Measurements from ENCODE around the gene DGKG.

Gene DGKG

DNA sequence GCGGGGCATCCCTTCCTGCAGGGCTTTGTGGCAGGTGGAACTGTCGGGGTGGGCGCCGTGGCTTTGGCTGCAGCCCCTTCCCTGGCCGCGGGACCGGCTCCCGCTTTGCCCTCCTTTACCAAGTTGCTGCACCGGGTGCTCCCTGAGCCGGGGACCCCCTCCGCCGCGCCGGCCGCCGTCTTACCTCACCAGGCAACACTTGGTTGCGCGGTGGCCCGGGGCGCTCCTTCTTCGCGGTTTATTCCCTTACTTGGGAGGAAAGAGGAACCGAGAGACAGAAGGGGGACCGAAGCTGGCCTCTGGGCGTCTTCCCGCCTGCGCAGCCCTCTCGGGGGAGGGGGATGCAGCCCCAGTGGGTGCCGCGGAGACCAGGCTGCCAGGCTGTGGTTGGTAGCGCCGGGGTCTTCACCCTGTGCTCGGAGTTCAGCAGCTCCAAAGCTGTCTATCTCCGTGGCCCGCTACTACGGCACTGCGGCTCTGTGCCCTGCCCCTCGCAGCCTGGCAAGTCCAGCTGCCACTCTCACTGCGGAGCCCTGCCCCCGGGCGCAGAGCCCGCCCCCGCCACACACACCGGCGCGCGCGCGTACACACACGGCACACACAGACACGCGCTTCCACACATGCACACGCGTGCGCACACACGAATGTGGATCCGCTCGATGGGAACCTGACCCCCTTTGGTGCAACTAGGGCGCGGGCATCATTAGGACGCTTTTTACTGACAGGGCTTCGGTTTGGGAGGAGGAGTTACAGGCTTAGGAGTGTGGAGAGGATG, at the start of gene DGKG:
Gene DGKG, minus strand, starts transcription at position 473 of the 775 bp plus-strand sequence. CDS start 41,775 bp downstream, outside the sequence.
- peak; percentile 24 for DNase-seq

DNA sequence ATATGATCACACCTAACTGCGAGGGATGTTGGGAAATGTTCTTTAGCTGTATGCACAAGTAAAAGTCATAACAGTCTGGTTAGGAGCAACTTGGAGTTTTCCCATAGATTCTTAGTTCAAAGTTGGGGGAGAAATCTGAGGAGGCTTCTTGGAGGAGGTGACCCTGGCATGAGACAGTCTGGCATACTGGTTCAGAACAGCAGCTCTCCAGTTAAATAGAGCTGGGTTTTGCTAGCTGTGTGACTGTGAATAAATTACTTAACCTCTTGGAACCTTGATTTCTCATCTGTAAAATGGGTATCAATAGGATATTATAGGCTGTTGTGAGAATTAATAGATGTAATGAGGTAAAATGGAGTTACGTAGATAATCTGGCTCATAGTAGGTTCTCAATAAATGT, 49.1 kb upstream of the DGKG start:
- no peak for DNase-seq

DNA sequence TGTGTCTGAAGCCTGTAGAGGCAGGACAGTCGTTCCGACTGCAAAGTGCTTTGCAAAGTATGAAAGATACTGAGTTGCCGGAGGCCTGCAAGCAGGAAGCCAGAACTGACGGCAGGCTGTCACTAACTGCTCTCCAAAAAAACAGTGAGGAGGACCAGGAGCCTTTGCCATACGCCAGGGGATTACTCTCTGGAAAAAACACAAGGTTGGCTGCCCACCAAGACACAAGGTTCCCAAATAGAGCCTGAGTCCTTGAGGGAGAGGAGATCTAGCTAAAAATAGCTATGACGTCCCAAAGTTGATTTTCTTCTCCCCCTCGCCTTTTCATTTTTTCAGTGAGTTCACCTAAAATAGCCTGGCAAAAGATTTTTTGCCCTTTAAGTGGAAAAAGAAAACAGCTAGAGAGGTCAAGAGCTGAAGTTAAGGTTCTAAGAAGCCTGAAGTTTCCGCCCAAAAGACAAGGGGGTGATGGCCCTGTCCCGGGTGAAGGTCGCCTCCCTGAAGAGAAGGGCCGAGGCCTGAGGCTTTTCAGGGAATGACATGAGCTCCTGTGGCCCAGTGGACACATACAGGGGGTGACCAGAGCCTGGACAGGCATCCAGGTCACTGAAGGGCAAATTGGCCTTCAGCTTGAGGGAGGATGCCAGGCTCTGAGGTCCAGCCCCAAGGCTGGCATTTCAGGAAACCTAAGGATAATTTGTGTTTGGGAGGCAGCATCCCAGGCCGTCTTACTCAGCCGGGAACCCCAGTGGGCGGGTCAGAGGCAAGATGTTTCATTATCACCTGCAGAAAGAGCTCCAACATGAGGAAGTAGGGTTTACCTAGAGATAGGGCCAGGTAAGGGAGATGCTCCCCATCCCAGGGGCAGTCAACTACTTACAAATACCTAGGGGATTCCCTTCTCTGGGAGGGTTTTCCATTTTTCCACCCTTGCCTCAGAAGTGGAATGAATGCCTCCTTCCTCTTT, 44.9 kb upstream of the DGKG start:
- DNase-seq, result no peak

DNA sequence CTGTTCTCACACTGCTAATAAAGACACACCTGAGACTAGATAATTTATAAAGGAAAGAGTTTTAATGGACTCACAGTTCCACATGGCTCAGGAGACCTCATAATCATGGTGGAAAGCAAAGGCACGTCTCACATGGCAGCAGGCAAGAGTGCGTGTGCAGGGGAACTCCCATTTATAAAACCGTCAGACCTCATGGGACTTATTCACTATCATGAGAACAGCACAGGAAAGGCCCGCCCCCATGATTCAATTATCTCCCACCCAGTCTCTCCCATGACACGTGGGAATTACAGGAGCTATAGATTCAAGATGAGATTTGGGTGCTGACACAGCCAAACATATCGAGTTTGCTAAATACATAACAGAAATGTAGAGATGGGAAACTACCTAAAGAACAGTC, 39.5 kb upstream of the DGKG start:
- DNase-seq, result no peak

DNA sequence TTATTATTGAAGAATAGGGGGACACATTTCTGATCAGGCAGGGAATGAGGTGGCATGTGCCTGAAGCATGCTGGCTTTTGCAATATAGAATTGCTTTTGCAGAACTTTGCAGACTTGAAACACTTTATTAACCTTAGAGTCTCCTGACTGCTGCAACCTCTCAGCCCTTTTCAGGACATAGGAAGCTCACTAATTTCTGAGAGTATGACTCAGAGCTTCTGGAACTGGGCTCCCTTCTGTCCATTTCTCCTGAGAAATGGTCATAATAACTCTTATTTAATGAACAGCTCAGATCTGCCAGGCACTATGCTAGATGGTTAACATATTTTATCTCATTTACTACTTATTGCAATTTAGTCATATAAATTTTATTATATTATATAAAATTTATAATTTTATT, 38.6 kb upstream of the DGKG start:
- DNase-seq, result no peak

DNA sequence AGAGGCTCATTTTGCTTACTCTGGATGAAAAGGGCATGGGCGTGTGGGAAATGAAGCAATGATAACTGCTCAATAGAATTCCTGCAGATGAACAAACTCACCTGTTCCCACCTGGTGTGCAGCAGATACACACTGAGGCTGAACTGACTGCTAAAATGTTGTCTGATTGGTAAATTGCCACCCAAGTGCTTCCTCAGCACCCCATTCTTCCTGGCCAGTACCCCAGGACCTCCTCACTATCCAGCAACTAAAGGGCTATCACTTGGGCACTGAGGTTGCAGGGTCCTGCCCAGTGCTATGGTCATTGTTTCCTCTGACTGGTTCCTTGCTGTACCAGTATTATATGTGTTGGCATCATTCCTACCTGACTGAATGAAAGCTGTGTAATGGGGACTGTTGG, 38.0 kb upstream of the DGKG start:
- no peak for DNase-seq

DNA sequence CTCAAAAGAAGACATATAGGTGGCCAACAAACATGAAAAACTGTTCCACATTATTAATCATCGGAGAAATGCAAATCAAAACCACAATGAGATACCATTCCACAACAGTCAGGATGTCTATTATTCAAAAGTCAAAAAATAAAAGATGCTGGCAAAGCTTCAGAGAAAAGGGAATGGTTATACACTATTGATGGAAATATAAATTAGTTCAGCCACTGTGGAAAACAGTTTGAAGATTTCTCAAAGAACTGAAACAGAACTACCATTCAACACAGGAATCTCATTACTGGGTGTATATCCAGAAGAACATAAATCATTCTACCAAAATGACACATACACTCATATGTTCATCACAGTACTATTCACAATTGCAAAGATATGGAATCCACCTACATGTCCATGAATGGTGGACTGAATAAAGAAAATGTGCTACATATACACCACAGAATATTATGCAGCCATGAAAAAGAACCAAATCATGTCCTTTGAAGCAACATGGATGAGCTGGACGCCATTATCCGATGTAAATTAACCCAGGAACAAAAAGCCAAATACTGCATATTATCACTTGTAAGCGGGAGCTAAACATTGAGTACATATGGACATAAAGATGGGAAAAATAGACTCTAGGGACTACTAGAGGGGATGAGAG, 32.7 kb upstream of the DGKG start:
- no peak for DNase-seq

DNA sequence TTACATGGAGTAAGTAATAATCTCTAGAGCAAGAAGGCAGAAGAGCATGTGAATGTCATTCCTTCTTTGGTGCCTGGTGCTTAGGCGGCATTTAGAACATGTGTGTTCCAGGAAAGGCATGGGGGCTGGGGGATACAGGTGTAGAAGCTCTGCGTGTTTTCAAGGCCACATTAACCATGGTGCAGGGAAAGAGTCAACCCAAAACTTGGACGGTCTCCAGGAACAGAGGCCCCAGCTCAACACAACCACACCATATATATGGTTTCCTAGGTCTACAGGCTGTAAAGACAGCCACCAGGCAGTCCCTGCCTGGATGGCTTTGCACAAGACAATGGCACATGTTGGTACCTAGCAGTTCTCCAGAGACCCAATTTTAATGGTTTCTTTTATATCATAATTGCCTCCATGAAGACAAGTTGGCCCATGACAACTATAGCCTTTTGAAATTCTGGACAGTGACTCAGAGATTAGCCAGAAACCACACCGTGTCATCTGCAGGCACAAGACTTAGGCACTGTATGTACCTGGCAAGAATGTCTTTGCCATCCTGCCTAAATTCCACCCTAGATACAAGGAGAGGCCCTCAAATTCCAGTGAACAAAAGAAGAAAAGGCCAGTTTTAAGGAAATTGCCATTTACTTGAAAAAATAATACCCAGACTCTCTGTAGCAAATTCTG, 25.0 kb upstream of the DGKG start:
- no peak for DNase-seq

DNA sequence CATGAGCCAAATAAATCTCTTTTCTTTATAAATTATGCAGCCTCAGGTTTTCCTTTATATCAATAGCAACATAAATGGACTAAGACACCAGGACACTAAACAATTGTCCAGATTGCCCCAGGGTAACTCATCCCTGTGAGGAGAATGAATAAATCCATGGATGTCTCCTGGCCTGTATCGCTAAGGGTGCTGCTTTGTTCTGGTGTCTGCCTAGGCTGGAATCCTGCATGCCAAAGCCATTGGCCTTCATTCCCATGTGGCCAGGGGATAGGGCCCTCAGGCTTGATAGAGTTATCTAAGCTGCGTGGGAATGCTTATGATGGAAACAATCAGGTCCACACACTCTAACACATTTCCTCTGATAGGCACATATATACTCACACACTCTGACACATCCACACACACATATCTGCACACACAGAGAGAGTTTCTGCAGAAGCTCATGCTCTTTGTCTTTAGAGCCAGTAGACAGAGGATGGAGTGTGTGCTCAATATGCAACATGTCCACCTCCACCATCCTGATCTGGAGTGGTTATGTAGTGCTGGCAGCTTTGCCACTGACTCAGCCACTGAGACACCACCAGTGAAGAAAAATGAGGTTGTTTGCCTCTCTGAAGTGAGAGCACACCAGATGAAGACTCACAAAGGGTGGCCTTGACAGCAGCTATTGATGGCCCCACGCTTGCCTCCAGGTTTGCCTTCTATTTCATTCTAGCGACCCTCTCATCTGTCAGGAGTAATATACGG, 24.0 kb upstream of the DGKG start:
- no peak for DNase-seq

DNA sequence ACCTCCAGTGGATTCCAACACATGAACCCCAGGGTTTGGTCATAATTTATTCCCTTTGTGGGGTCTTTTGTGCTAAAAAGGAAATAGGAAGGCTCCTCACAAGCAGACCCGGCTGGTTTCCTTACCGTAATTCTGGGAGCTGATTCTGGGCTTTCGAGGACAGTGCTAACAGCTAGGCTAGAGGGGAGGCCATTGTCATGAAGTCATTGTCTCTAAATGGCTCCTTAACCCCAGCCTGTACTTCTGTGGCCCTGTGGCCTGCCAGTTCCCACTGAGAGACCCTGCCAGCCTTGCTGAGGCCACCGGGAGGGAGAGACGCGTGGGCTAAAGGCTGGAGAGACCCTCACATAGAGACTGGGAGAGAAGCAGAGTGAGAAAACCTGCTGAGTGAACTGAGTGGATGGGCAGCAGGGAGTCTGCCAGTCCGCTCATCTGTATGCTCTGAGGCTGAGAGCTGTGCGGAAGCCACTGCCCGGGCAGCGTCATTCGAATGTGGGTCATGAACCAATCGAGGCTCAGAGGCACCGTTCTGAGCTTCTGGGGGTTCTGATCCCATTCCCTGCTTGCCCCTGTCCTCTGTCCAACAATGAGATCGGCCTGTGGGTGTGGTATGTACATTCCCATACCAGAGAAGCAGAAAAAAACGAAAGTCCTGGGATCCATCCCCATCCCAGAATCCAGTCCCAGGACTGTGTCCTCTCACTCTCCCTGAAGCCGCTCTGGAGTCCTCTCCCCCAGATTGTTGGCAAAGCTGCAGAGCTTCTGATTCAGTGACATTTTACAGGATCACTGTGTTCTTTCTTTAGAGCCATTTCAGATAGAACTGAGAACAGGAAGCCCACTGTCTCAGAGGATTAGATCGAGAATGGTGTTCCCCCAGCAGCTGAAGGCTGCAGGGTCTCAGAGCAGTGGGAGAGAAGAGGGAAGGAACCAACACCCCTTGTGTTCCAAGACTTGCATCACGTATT, 21.3 kb upstream of the DGKG start:
- DNase-seq, result no peak

DNA sequence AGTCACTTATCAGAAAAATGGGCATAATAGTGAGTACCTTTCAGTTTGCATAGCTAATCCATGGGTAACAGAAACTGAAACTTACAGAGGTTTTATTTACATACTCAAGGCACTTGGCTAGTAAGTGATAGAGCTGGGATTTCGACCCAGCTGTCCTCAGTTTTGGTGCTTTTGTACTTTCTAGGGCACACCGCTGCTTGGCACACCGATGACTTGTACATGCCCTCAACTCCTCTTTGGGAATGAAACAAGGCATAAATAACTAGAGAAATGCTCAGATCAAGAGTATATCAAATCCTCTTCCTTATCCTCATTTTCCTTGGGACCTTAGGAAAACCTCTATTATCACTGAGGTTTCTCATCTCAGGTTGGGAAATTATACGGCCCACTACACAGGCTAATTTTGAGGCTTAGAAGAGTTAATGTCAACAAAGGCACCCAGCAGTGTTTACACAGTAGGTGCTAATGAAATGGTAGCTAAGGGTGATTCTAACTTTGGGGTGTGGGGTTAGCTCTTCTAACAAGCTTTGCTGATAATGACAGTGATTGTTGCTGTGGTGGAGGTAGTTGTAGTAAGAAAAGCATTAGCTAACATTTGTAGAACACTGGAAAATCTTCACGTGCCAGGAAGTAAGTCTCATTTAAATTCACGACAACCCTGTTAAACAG, 20.3 kb upstream of the DGKG start:
- no peak for DNase-seq

DNA sequence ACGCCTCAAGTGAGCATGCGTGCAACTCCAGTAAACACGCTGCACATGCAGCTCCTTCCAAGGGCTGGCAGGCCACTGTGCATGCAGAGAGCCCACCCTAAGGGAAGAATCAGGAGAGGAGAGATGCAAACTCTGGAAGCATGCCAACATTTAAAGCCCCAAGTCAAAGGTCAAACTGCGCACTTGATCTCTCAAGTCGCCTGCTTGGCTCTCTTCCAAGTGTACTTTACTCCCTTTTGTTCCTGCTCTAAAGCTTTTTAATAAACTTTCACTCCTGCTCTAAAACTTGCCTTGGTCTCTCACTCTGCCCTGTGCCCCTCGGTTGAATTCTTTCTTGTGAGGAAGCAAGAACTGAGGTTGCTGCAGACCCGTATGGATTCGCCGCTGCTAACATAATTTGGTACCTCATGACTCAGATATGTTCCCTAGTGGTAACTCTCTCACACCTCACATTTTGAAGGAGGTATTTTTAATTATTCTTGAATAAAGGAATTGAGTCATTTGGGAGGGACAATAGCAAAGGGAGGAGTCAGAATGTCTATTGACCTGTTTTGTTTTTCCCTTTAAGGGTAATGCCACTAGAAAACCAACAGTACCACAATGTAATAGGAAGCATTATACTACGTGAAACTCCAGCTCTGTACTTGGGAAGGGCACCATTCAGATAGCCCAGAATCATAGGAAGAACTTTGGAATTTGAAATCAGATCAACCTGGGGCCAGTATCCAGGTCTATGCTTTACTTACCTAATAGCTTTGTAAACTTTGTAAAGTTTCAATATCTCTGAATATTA, 19.6 kb upstream of the DGKG start:
- DNase-seq, result no peak

DNA sequence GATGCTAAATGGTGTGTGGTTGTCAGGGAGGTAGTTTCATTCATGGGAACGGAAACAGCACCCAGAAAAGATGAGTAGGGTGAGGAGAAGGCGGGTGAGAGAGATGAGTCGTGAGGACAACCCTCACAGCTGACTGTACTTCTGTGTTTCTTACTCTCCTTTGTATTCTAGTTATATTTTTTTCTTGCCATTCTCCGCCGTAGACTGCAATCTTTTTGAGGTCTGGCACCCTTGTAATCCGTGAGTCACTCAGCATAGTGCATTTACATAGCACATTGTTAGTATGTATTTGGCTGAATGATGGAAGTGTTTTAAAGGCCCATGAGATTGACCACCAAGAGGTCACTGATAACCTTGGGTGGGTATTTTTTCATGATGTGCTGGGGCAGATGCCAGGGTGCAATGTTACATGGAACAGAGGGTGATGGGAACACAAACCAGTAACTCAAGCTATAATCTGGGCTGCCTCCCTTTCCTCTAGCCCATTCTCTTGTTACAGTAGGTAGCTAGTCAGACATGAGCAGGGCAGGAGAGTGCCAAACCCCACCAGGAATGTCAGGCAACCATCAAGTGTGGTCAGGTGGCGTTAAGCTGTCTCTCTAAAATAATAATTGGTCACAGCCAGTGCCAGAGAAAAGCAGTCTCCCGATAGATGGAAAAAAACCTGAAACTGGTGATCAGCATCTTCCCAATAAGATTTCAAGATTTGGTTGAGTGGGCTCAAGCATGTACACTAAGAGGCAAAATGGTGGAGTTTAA, 18.8 kb upstream of the DGKG start:
- DNase-seq, result no peak

DNA sequence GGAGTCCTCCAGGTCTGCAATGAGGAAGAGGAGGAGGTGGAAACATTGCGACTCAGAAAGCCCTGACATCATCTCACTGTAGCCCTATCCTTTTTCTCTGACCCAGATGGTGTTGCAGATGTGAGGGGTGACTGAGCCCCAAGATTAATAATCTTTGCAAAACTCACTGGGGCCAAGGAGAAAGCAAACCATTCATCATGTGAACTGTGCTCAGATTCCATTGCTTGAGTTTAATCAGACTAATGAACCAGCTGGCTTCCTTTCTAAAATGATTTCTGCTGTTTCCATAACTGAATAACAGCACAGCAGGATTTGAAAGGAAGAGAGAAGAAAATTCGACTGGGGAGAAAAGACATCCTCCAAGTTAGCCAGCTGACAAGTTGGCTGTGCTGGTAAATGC, 13.4 kb upstream of the DGKG start:
- DNase-seq, result no peak

DNA sequence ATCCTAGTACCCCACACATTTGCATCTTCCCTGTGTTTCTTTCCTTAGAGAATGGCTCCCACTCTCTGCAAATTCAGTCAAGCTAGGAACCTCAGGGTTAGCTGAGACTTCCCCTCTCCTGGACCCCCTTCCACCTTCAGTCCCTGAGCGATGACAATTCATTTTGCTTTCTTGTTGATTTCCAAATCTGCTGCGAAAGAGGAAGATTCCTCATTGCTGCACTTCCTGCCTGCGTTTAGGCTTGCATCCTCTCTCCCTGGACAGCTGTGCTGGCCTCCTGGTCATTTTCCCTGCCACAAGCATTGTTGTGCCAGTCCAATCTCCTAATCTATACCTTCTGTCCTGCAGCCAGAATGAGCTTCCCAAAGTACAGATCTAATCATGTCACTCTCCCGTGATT, 12.3 kb upstream of the DGKG start:
- DNase-seq, result no peak

DNA sequence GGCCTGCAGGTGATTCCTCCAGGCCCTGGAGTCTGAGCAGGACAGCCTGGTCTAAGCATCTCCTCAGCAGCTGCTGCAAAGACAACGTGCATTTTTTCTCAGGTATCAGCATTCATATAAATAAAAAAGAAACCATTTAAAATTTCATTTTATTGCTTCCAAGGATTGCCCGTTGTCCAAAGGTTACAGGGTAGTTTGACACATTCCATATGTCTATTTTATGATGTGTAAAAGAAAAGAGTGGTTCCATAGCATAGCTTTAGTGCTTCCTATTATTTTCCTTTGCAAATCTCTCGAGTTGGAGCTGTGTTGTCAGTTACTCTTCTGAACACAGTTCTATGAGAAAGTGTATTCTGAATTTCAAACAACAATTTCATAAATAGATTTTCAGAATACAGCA, 7.2 kb upstream of the DGKG start:
- DNase-seq, result no peak

DNA sequence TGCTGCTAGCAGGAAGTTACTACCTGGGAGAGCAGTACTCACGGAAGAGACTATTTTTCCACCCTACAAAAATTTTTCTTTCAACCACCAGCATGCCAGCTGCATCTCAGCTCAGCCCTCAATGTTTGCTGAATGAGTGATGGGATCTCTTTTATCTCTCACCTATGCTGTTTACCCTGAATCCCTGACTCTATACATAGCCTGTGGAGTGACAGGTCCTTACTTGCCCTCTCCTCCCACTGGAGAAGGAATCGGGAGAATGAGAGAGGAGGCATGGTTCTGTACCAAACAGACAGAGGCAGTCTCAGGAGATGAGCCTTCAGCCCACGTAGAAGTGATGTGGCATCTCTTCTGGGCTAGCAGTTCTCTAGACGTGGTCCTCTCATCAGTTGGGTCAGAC, 6.7 kb upstream of the DGKG start:
- DNase-seq, result no peak

DNA sequence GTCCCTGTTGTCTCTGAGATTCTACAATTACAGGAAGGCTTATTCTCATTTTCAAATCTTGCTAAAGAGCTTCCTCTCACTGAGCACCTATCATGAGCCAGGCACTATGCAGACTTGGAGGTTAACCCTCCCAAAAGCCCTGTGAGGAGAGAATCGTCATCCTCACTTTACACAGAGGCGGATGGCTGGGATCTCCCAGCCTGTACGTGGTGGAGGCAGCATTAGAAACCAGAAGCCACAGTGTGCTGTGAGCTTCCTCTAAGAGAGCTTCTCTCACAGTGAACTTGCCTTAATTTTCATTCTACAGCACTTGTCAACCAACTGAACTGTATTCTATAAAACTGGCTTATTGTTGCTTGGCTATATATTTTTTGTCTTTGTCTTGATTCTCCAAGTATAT, 6.1 kb upstream of the DGKG start:
- DNase-seq, result no peak

DNA sequence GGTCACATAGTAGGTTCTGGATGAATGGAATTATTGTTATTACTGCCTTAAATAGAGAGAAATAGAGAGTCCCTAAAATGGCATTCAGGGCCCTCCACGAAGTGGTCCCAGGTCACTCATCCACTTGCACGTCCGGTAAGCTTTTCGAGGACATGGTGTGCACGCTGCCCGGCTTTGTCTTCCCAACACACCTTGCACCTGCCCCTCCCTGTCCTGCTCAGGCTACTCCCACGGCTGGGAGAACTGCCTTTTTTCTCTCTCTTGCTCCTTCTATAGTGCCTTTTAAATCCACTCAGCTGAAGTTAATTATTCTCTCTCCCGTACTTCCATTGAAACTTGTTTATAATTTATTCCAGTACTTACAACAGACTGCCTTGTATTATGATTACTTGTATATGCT, 5.6 kb upstream of the DGKG start:
- no peak for DNase-seq
